HepG2 (cell line): ENCODE measurements around the gene CTIF. TPM values are rescaled to one million over a fixed set of nuclear protein-coding genes. Genes with fewer than 3 reads are reported as not detected.

Experiments used
- ATAC-seq: fragments of 200-7000 bp; cut with Tn5 transposase; 3 replicates; pipeline ENCODE4 v1.9.1; 2020; ENCODE audit warnings: mild to moderate bottlenecking, moderate library complexity
- BruUV-seq: library from RNA; stranded (reverse); fragments of 400-500 nt; replicated peaks from 2 replicates; lab custom pipeline; 2021; lab: Mats Ljungman, UMichigan
- CTCF ChIA-PET: fragments of 300-600 bp; formaldehyde crosslinking; extraction: SDS; loops from one replicate; lab custom pipeline; 2021; ENCODE audit warnings: low total read pairs, inconsistent platforms, low intra/inter-chr PET ratio; lab: Yijun Ruan, JAX
- POLR2A ChIA-PET: fragments of 350-600 bp; sonication (Branson Sonifier 250); formaldehyde crosslinking; loops from one replicate; lab custom pipeline; 2020; ENCODE audit warnings: antibody characterized with exemption, inconsistent platforms; lab: Yijun Ruan, JAX
- DNase-seq: peaks from one replicate; pipeline ENCODE4 v3.0.0-alpha.2; 2015; ENCODE audit warnings: low spot score
- FAIRE-seq: peaks from 3 replicates; lab custom pipeline; 2011; peaks lifted over from hg19 to GRCh38; lab: Jason Lieb, UNC
- H2AFZ ChIP-seq: one replicate; pipeline ENCODE4 v1.6.1; 2011; ENCODE audit warnings: low read length, inconsistent platforms
- H3K27ac ChIP-seq: fragments of 300-600 bp; 3 replicates; pipeline ENCODE4 v1.8.0; 2011; ENCODE audit warnings: mixed run types, mild to moderate bottlenecking, mixed read lengths, low read length, inconsistent platforms; ENCODE audit not compliant: insufficient read depth; ENCODE audit errors: extremely low read length
- H3K27me3 ChIP-seq, 2 experiments: fragments of 200-600 bp in 1 of 2; 2 replicates in 1 of 2; 3 replicates in 1 of 2; pipeline versions ENCODE4 v1.6.0 to v1.8.0; 2011; ENCODE audit warnings: low read length in 2 of 2, mild to moderate bottlenecking in 2 of 2, moderate library complexity in 2 of 2, inconsistent platforms in 1 of 2; ENCODE audit not compliant: insufficient read depth in 2 of 2, control insufficient read depth in 1 of 2
- H3K36me3 ChIP-seq, 2 experiments: fragments of 200-600 bp in 1 of 2; replicated peaks in 1 of 2; 2 replicates in 1 of 2; 3 replicates in 1 of 2; pipeline versions ENCODE4 v1.5.1 to v1.8.0; 2011; ENCODE audit warnings: low read length in 2 of 2, inconsistent platforms in 1 of 2; ENCODE audit not compliant: insufficient read depth in 2 of 2, control insufficient read depth in 1 of 2
- H3K4me1 ChIP-seq: 2 replicates; pipeline ENCODE4 v1.5.1; 2012; ENCODE audit warnings: low read length, inconsistent platforms; ENCODE audit not compliant: insufficient read depth
- H3K4me2 ChIP-seq: 2 replicates; pipeline ENCODE4 v1.6.0; 2011; ENCODE audit warnings: low read depth, low read length, inconsistent platforms
- H3K4me3 ChIP-seq, 3 experiments: fragments of 200-600 bp in 1 of 3; sonication (generic), shearing (Covaris generic) in 1 of 3; replicated peaks in 1 of 3; 2 replicates each; pipeline ENCODE4 v1.5.1; 2011 to 2016; ENCODE audit warnings: low read length in 3 of 3, inconsistent platforms in 2 of 3, low read depth in 2 of 3, mild to moderate bottlenecking in 2 of 3, control low read depth in 1 of 3, mixed read lengths in 1 of 3; ENCODE audit not compliant: insufficient read depth in 1 of 3
- H3K79me2 ChIP-seq: one replicate; pipeline ENCODE4 v1.6.1; 2011; ENCODE audit warnings: low read length, inconsistent platforms; ENCODE audit not compliant: insufficient read depth
- H3K9ac ChIP-seq: 2 replicates; pipeline ENCODE4 v1.6.0; 2011; ENCODE audit warnings: mild to moderate bottlenecking, low read depth, low read length, inconsistent platforms; ENCODE audit not compliant: insufficient read depth
- H3K9me3 ChIP-seq: 2 replicates; pipeline ENCODE4 v1.5.1; 2012; ENCODE audit warnings: mild to moderate bottlenecking, low read length
- H4K20me1 ChIP-seq: 2 replicates; pipeline ENCODE4 v1.6.0; 2011; ENCODE audit warnings: inconsistent platforms, mild to moderate bottlenecking, low read length, moderate library complexity; ENCODE audit not compliant: insufficient read depth
- WGBS: methylation state at CpG from one replicate; pipeline ENCODE4 v1.1.6; 2017; ENCODE audit warnings: low lambda C conversion rate; 5-methylcytosine and 5-hydroxymethylcytosine counted together
- in situ Hi-C: cut with HindIII; loops from 2 replicates; pipeline ENCODE4 v1.10.0; 2017; ENCODE audit warnings: low pct_unique_long_range_greater_than_20kb; ENCODE audit not compliant: extremely low pct_ligation_motif_present
- intact Hi-C: fragments of 100-400 bp; cut with micrococcal nuclease; formaldehyde crosslinking; loops from one replicate; pipeline ENCODE4 v1.10.0; 2022; ENCODE audit not compliant: unreplicated experiment
- polyA plus RNA-seq, 8 experiments: library from polyadenylated mRNA; depleted of rRNA in 3 of 8; stranded (reverse) in 7 of 8; unstranded in 1 of 8; fragments of >200 nt; fragmentation: Illumina TruSeq in 4 of 8; extraction: Trizol in 4 of 8; gene quantifications; 2 replicates each; pipeline versions ENCODE4 v1.2.1 to v1.2.3, GENCODE V29; 2011 to 2016; ENCODE audit warnings: low read depth in 4 of 8, missing spikeins in 1 of 8, mixed read lengths in 1 of 8; ENCODE audit not compliant: insufficient read depth in 1 of 8
- total RNA-seq, 5 experiments: library from RNA; depleted of rRNA; stranded (reverse); fragments of >200 nt; fragmentation: Illumina TruSeq; extraction: Trizol; gene quantifications; 2 replicates each; pipeline ENCODE4 v1.2.3, GENCODE V29; 2016; ENCODE audit warnings: low read depth in 1 of 5
- TF ChIP-seq, protein P1 (sequence below): sonication (generic); formaldehyde crosslinking; IDR thresholded peaks from 2 replicates; pipeline ENCODE4 v1.5.1; 2020; ENCODE audit warnings: missing genetic modification reagents, mild to moderate bottlenecking, borderline replicate concordance
- TF ChIP-seq, protein P2 (sequence below): sonication (generic); formaldehyde crosslinking; IDR thresholded peaks from 2 replicates; pipeline ENCODE4 v1.9.0; 2022; ENCODE audit warnings: low read depth, missing genetic modification reagents
- TF ChIP-seq, protein P3 (sequence below): sonication (generic); formaldehyde crosslinking; IDR thresholded peaks from 2 replicates; pipeline ENCODE4 v1.4.0; 2020; ENCODE audit warnings: mild to moderate bottlenecking, missing genetic modification reagents, borderline replicate concordance

The CTIF gene
- total and polyA plus RNA-seq, 2 of the 13 experiments (the other 11 are each of a cell fraction or from before 2014, with no cell fraction given), result 18.2 to 28.0 TPM

DNA sequence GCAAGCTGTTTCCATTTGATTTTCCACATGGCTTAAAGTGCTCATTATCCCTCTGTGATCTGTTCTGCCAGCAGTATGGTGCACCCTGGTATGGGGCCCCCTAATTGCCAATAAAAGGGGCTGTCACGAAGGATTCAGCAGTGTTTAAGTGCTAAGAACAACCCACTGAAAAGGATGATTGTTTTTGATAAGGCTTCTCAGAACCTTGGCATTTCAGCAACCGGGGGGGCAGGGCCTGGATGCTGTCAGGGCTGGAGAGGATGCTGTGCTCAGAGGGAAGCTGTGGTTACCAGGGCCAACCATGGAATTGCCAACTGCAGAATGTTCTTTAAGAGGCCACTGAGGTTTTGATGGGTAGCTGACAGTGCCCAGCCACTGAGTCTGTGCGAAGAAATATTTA, 117.8 kb downstream of the CTIF start:
- Histone ChIP-seq H3K79me2 (no peaks in the 10 kb centered on the region), H3K9me3 (no peaks in the 10 kb centered on the region), H4K20me1 (0 out of 2 replicates have a peak, but pooled peaks cover 2% of the 10 kb centered on the region), H3K27ac (no peak overlapping the region), H3K4me3 (no peak overlapping the region), H3K9ac (no peak overlapping the region), H3K27me3 (no peaks in the 10 kb centered on the region), H3K4me2 (no peak overlapping the region), H3K36me3 (0 out of 5 replicates have a peak, but pooled peaks cover 2 to 3% of the 10 kb centered on the region in 2 experiments), H3K4me1 (peaks cover 6% of the 10 kb centered on the region), H2AFZ (no peak overlapping the region)
- in situ Hi-C loops (no loop called here), intact Hi-C loops (no loop called here)
- FAIRE-seq (no peak), ATAC-seq (no peak), DNase-seq (no peak)
- ChIA-PET POLR2A (no interaction called here), CTCF (no interaction called here)
- TF ChIP-seq, protein P1, sequence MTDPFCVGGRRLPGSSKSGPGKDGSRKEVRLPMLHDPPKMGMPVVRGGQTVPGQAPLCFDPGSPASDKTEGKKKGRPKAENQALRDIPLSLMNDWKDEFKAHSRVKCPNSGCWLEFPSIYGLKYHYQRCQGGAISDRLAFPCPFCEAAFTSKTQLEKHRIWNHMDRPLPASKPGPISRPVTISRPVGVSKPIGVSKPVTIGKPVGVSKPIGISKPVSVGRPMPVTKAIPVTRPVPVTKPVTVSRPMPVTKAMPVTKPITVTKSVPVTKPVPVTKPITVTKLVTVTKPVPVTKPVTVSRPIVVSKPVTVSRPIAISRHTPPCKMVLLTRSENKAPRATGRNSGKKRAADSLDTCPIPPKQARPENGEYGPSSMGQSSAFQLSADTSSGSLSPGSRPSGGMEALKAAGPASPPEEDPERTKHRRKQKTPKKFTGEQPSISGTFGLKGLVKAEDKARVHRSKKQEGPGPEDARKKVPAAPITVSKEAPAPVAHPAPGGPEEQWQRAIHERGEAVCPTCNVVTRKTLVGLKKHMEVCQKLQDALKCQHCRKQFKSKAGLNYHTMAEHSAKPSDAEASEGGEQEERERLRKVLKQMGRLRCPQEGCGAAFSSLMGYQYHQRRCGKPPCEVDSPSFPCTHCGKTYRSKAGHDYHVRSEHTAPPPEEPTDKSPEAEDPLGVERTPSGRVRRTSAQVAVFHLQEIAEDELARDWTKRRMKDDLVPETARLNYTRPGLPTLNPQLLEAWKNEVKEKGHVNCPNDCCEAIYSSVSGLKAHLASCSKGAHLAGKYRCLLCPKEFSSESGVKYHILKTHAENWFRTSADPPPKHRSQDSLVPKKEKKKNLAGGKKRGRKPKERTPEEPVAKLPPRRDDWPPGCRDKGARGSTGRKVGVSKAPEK (CRISPR knock-in tag), result no peak
- TF ChIP-seq, protein P2, sequence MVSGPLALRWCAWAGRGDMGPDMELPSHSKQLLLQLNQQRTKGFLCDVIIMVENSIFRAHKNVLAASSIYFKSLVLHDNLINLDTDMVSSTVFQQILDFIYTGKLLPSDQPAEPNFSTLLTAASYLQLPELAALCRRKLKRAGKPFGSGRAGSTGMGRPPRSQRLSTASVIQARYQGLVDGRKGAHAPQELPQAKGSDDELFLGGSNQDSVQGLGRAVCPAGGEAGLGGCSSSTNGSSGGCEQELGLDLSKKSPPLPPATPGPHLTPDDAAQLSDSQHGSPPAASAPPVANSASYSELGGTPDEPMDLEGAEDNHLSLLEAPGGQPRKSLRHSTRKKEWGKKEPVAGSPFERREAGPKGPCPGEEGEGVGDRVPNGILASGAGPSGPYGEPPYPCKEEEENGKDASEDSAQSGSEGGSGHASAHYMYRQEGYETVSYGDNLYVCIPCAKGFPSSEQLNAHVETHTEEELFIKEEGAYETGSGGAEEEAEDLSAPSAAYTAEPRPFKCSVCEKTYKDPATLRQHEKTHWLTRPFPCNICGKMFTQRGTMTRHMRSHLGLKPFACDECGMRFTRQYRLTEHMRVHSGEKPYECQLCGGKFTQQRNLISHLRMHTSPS, result no peak
- TF ChIP-seq, protein P3, sequence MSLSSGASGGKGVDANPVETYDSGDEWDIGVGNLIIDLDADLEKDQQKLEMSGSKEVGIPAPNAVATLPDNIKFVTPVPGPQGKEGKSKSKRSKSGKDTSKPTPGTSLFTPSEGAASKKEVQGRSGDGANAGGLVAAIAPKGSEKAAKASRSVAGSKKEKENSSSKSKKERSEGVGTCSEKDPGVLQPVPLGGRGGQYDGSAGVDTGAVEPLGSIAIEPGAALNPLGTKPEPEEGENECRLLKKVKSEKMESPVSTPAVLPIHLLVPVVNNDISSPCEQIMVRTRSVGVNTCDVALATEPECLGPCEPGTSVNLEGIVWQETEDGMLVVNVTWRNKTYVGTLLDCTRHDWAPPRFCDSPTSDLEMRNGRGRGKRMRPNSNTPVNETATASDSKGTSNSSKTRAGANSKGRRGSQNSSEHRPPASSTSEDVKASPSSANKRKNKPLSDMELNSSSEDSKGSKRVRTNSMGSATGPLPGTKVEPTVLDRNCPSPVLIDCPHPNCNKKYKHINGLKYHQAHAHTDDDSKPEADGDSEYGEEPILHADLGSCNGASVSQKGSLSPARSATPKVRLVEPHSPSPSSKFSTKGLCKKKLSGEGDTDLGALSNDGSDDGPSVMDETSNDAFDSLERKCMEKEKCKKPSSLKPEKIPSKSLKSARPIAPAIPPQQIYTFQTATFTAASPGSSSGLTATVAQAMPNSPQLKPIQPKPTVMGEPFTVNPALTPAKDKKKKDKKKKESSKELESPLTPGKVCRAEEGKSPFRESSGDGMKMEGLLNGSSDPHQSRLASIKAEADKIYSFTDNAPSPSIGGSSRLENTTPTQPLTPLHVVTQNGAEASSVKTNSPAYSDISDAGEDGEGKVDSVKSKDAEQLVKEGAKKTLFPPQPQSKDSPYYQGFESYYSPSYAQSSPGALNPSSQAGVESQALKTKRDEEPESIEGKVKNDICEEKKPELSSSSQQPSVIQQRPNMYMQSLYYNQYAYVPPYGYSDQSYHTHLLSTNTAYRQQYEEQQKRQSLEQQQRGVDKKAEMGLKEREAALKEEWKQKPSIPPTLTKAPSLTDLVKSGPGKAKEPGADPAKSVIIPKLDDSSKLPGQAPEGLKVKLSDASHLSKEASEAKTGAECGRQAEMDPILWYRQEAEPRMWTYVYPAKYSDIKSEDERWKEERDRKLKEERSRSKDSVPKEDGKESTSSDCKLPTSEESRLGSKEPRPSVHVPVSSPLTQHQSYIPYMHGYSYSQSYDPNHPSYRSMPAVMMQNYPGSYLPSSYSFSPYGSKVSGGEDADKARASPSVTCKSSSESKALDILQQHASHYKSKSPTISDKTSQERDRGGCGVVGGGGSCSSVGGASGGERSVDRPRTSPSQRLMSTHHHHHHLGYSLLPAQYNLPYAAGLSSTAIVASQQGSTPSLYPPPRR, result no peak
- no TSS peak for BruUV-seq
- WGBS, result 96% methylated on average over 3 of the region's 3 CpGs
